HG02870 (cell line): ENCODE measurements around the gene MME.
A peak's percentile ranks its signal among the peaks of the same experiment; 100 is the strongest.

Experiments used
- ATAC-seq: cut with Tn5 transposase; IDR thresholded peaks from one replicate; pipeline ENCODE4 v1.9.1; 2021; ENCODE audit warnings: mild to moderate bottlenecking, moderate library complexity; ENCODE audit not compliant: unreplicated experiment

The MME gene

GRCh38 chr3:155079746-155080487 is at the start of gene MME:
Gene MME (plus strand): TSS chr3:155080319. CDS start chr3:155084168, 3,849 bp downstream.
- ATAC-seq = no peak

GRCh38 chr3:155031186-155031585 is 48.9 kb upstream of the MME start:
- no peak for ATAC-seq

- no peak for ATAC-seq
Measured at GRCh38 chr3:155032918-155033317, 47.2 kb upstream of the MME start.

GRCh38 chr3:155034786-155035185 is 45.3 kb upstream of the MME start:
- ATAC-seq = no peak

- ATAC-seq = no peak
Measured at GRCh38 chr3:155035553-155035952, 44.6 kb upstream of the MME start.

GRCh38 chr3:155037508-155038202 is 42.5 kb upstream of the MME start:
- ATAC-seq = no peak

- ATAC-seq = no peak
Measured at GRCh38 chr3:155038203-155038554, 41.9 kb upstream of the MME start.

- ATAC-seq = no peak
Measured at GRCh38 chr3:155046935-155047334, 33.2 kb upstream of the MME start.

- peak; percentile 66 for ATAC-seq
Measured at GRCh38 chr3:155047672-155048071, 32.4 kb upstream of the MME start.

- no peak for ATAC-seq
Measured at GRCh38 chr3:155049959-155050358, 30.2 kb upstream of the MME start.

GRCh38 chr3:155052470-155052869 is 27.6 kb upstream of the MME start:
- no peak for ATAC-seq

- no peak for ATAC-seq
Measured at GRCh38 chr3:155053756-155054155, 26.4 kb upstream of the MME start.

GRCh38 chr3:155064920-155065319 is 15.2 kb upstream of the MME start:
- no peak for ATAC-seq

- peak; percentile 62 for ATAC-seq
Measured at GRCh38 chr3:155065537-155065936, 14.6 kb upstream of the MME start.

- no peak for ATAC-seq
Measured at GRCh38 chr3:155069729-155070128, 10.4 kb upstream of the MME start.

- no peak for ATAC-seq
Measured at GRCh38 chr3:155070316-155070715, 9.8 kb upstream of the MME start.

- no peak for ATAC-seq
Measured at GRCh38 chr3:155070932-155071387, 9.2 kb upstream of the MME start.

GRCh38 chr3:155075200-155075599 is 4.9 kb upstream of the MME start:
- no peak for ATAC-seq

GRCh38 chr3:155076888-155077287 is 3.2 kb upstream of the MME start:
- ATAC-seq = no peak

- ATAC-seq = no peak
Measured at GRCh38 chr3:155078711-155079467, 1.2 kb upstream of the MME start.

GRCh38 chr3:155079468-155079745 is 712 bp upstream of the MME start:
- ATAC-seq = no peak

- ATAC-seq = no peak
Measured at GRCh38 chr3:155080692-155081091, 573 bp downstream of the MME start.
